GM23338 (cell line): ENCODE results near the gene TEKT5. TPM values are rescaled to one million over a fixed set of nuclear protein-coding genes. Genes with fewer than 3 reads are reported as not detected.

Experiments used
- ATAC-seq: fragments of 200-7000 bp; cut with Tn5 transposase; 3 replicates; pipeline ENCODE4 v1.9.1; 2020
- DNase-seq: peaks from one replicate; pipeline ENCODE4 v3.0.0-alpha.2; 2015; ENCODE audit warnings: low spot score
- H2AFZ ChIP-seq: fragments of 200-600 bp; sonication (generic); 2 replicates; pipeline ENCODE4 v1.8.0; 2016; ENCODE audit warnings: antibody characterized with exemption, mild to moderate bottlenecking, moderate library complexity
- H3F3A ChIP-seq: fragments of 200-600 bp; sonication (generic); replicated peaks from 2 replicates; pipeline ENCODE4 v1.8.0; 2017; ENCODE audit warnings: antibody characterized with exemption, mixed run types, low read depth
- H3K27ac ChIP-seq: fragments of 200-600 bp; sonication (generic); 2 replicates; pipeline ENCODE4 v1.6.1; 2016; ENCODE audit warnings: low read depth
- H3K27me3 ChIP-seq: fragments of 200-600 bp; sonication (generic); 2 replicates; pipeline ENCODE4 v1.8.0; 2016; ENCODE audit warnings: mild to moderate bottlenecking, mixed run types, moderate library complexity; ENCODE audit not compliant: insufficient read depth
- H3K36me3 ChIP-seq: fragments of 200-600 bp; sonication (generic); 2 replicates; pipeline ENCODE4 v1.8.0; 2016; ENCODE audit warnings: mild to moderate bottlenecking; ENCODE audit not compliant: insufficient read depth
- H3K4me1 ChIP-seq: fragments of 200-600 bp; sonication (generic); 2 replicates; pipeline ENCODE4 v1.8.0; 2016; ENCODE audit warnings: mild to moderate bottlenecking, moderate library complexity; ENCODE audit not compliant: insufficient read depth
- H3K4me2 ChIP-seq: fragments of 200-600 bp; sonication (generic); 2 replicates; pipeline ENCODE4 v1.7.1; 2017; ENCODE audit warnings: mixed run types
- H3K4me3 ChIP-seq: fragments of 200-600 bp; sonication (generic); 2 replicates; pipeline ENCODE4 v1.6.1; 2016; ENCODE audit warnings: mixed run types
- H3K79me2 ChIP-seq: fragments of 200-600 bp; sonication (generic); replicated peaks from 2 replicates; pipeline ENCODE4 v1.8.0; 2017; ENCODE audit warnings: mild to moderate bottlenecking; ENCODE audit not compliant: insufficient read depth
- H3K9me2 ChIP-seq: fragments of 200-600 bp; sonication (generic); 2 replicates; pipeline ENCODE4 v1.8.0; 2017; ENCODE audit not compliant: insufficient read depth
- H4K20me1 ChIP-seq: fragments of 200-600 bp; sonication (generic); replicated peaks from 2 replicates; pipeline ENCODE4 v1.8.0; 2017; ENCODE audit warnings: mild to moderate bottlenecking; ENCODE audit not compliant: insufficient read depth
- H3K27ac Mint-ChIP-seq: 2 replicates; pipeline ENCODE4 v1.8.0; 2020; ENCODE audit warnings: inconsistent platforms, mild to moderate bottlenecking, moderate library complexity, mixed read lengths
- H3K27me3 Mint-ChIP-seq: 3 replicates; pipeline ENCODE4 v1.8.0; 2022; ENCODE audit warnings: low read depth, mild to moderate bottlenecking, moderate library complexity, mixed read lengths, inconsistent platforms; ENCODE audit not compliant: insufficient read depth, poor library complexity
- H3K36me3 Mint-ChIP-seq: 3 replicates; pipeline ENCODE4 v1.8.0; 2021; ENCODE audit warnings: low read depth, mild to moderate bottlenecking, inconsistent platforms, moderate library complexity, mixed read lengths
- H3K4me1 Mint-ChIP-seq: 3 replicates; pipeline ENCODE4 v1.8.0; 2020; ENCODE audit warnings: mild to moderate bottlenecking, inconsistent platforms, mixed read lengths
- H3K4me3 Mint-ChIP-seq: 3 replicates; pipeline ENCODE4 v1.8.0; 2021; ENCODE audit warnings: moderate library complexity, mild to moderate bottlenecking, inconsistent platforms, mixed read lengths
- H3K9me3 Mint-ChIP-seq: 3 replicates; pipeline ENCODE4 v1.8.0; 2020; ENCODE audit warnings: moderate library complexity, mild to moderate bottlenecking, inconsistent platforms, mixed read lengths
- EZH2 ChIP-seq: fragments of 200-600 bp; sonication (generic); IDR thresholded peaks from one replicate; pipeline ENCODE4 v1.8.0; 2017; ENCODE audit warnings: antibody characterized with exemption, mild to moderate bottlenecking, low read depth; ENCODE audit not compliant: unreplicated experiment
- JUNB ChIP-seq: IDR thresholded peaks from one replicate; pipeline ENCODE4 v1.6.1; 2016; ENCODE audit warnings: antibody characterized with exemption; ENCODE audit not compliant: unreplicated experiment
- NANOG ChIP-seq: IDR thresholded peaks from 2 replicates; pipeline ENCODE4 v1.6.1; 2016; ENCODE audit warnings: antibody characterized with exemption, borderline replicate concordance
- STAT1 ChIP-seq: IDR thresholded peaks from one replicate; pipeline ENCODE4 v1.6.1; 2016; ENCODE audit warnings: antibody characterized with exemption; ENCODE audit not compliant: unreplicated experiment
- ZNF114 ChIP-seq: fragments of 250-450 bp; sonication (Bioruptor Pico); IDR thresholded peaks from 2 replicates; pipeline ENCODE4 v1.5.0; 2020; ENCODE audit warnings: mild to moderate bottlenecking, moderate library complexity
- polyA plus RNA-seq: library from polyadenylated mRNA; unstranded; fragments of >200 nt; fragmentation: Nextera tagmentation; extraction: Ambion mirVana; gene quantifications from 2 replicates; pipeline ENCODE4 v1.2.1, GENCODE V29; 2016
- total RNA-seq: library from RNA; depleted of rRNA; stranded (reverse); fragments of >200 nt; shearing (Covaris generic); gene quantifications from 2 replicates; pipeline ENCODE4 v1.2.3, GENCODE V29; 2014
- TF ChIP-seq, protein P1 (sequence below): fragments of 250-450 bp; sonication (Bioruptor Pico); IDR thresholded peaks from 2 replicates; pipeline ENCODE4 v1.5.0; 2020; ENCODE audit warnings: mild to moderate bottlenecking, moderate library complexity
- TF ChIP-seq, protein P2 (sequence below): IDR thresholded peaks from one replicate; pipeline ENCODE4 v1.6.1; 2018; ENCODE audit warnings: antibody characterized with exemption; ENCODE audit not compliant: unreplicated experiment

Gene TEKT5
- total and polyA plus RNA-seq, 2 experiments from 2014 or later, result 0.52 TPM; not detected in 1

DNA sequence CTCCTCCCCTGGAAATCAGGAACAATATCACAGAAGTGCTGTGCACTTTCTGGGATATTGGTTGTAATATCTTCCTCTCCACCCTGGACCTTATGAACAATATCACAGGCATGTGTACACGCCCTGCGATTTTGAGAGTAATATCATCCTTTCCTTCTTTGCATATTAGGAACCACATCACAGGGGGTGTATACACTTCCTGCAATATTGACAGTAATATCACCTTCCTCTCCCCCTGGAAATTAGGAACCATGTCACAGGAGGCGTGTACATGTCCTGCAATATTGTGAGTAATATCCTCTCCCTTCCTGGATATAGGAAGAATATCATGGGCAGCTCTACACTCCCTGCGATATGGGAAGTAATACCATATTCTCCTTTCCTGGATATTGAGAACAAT is 14.2 kb upstream of the TEKT5 start:
- TF ChIP-seq, protein P1, sequence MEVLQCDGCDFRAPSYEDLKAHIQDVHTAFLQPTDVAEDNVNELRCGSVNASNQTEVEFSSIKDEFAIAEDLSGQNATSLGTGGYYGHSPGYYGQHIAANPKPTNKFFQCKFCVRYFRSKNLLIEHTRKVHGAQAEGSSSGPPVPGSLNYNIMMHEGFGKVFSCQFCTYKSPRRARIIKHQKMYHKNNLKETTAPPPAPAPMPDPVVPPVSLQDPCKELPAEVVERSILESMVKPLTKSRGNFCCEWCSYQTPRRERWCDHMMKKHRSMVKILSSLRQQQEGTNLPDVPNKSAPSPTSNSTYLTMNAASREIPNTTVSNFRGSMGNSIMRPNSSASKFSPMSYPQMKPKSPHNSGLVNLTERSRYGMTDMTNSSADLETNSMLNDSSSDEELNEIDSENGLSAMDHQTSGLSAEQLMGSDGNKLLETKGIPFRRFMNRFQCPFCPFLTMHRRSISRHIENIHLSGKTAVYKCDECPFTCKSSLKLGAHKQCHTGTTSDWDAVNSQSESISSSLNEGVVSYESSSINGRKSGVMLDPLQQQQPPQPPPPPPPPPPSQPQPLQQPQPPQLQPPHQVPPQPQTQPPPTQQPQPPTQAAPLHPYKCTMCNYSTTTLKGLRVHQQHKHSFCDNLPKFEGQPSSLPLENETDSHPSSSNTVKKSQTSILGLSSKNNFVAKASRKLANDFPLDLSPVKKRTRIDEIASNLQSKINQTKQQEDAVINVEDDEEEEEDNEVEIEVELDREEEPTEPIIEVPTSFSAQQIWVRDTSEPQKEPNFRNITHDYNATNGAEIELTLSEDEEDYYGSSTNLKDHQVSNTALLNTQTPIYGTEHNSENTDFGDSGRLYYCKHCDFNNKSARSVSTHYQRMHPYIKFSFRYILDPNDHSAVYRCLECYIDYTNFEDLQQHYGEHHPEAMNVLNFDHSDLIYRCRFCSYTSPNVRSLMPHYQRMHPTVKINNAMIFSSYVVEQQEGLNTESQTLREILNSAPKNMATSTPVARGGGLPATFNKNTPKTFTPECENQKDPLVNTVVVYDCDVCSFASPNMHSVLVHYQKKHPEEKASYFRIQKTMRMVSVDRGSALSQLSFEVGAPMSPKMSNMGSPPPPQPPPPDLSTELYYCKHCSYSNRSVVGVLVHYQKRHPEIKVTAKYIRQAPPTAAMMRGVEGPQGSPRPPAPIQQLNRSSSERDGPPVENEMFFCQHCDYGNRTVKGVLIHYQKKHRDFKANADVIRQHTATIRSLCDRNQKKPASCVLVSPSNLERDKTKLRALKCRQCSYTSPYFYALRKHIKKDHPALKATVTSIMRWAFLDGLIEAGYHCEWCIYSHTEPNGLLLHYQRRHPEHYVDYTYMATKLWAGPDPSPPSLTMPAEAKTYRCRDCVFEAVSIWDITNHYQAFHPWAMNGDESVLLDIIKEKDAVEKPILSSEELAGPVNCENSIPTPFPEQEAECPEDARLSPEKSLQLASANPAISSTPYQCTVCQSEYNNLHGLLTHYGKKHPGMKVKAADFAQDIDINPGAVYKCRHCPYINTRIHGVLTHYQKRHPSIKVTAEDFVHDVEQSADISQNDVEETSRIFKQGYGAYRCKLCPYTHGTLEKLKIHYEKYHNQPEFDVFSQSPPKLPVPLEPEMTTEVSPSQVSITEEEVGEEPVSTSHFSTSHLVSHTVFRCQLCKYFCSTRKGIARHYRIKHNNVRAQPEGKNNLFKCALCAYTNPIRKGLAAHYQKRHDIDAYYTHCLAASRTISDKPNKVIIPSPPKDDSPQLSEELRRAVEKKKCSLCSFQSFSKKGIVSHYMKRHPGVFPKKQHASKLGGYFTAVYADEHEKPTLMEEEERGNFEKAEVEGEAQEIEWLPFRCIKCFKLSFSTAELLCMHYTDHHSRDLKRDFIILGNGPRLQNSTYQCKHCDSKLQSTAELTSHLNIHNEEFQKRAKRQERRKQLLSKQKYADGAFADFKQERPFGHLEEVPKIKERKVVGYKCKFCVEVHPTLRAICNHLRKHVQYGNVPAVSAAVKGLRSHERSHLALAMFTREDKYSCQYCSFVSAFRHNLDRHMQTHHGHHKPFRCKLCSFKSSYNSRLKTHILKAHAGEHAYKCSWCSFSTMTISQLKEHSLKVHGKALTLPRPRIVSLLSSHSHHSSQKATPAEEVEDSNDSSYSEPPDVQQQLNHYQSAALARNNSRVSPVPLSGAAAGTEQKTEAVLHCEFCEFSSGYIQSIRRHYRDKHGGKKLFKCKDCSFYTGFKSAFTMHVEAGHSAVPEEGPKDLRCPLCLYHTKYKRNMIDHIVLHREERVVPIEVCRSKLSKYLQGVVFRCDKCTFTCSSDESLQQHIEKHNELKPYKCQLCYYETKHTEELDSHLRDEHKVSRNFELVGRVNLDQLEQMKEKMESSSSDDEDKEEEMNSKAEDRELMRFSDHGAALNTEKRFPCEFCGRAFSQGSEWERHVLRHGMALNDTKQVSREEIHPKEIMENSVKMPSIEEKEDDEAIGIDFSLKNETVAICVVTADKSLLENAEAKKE, result no peak
- TF ChIP-seq EZH2, result no peak
- TF ChIP-seq, protein P2, sequence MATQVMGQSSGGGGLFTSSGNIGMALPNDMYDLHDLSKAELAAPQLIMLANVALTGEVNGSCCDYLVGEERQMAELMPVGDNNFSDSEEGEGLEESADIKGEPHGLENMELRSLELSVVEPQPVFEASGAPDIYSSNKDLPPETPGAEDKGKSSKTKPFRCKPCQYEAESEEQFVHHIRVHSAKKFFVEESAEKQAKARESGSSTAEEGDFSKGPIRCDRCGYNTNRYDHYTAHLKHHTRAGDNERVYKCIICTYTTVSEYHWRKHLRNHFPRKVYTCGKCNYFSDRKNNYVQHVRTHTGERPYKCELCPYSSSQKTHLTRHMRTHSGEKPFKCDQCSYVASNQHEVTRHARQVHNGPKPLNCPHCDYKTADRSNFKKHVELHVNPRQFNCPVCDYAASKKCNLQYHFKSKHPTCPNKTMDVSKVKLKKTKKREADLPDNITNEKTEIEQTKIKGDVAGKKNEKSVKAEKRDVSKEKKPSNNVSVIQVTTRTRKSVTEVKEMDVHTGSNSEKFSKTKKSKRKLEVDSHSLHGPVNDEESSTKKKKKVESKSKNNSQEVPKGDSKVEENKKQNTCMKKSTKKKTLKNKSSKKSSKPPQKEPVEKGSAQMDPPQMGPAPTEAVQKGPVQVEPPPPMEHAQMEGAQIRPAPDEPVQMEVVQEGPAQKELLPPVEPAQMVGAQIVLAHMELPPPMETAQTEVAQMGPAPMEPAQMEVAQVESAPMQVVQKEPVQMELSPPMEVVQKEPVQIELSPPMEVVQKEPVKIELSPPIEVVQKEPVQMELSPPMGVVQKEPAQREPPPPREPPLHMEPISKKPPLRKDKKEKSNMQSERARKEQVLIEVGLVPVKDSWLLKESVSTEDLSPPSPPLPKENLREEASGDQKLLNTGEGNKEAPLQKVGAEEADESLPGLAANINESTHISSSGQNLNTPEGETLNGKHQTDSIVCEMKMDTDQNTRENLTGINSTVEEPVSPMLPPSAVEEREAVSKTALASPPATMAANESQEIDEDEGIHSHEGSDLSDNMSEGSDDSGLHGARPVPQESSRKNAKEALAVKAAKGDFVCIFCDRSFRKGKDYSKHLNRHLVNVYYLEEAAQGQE, result no peak
- no peak for TF ChIP-seq STAT1
- TF ChIP-seq JUNB, result no peak
- no peak for TF ChIP-seq ZNF114 (CRISPR knock-in tag)
- no peak for TF ChIP-seq NANOG
- H3K9me3 Mint-ChIP-seq, result peaks cover 3% of the 10 kb centered on the region
- Histone ChIP-seq H3F3A (no peaks in the 10 kb centered on the region), H3K36me3 (no peaks in the 10 kb centered on the region), H3K27me3 (no peaks in the 10 kb centered on the region), H3K79me2 (no peaks in the 10 kb centered on the region), H3K27ac (no peak overlapping the region), H2AFZ (no peak overlapping the region), H3K4me1 (no peaks in the 10 kb centered on the region), H3K9me2 (peaks cover 10% of the 10 kb centered on the region; the same call in 1 of the 2 replicates), H3K4me2 (no peak overlapping the region), H4K20me1 (no peaks in the 10 kb centered on the region), H3K4me3 (no peak overlapping the region)
- H3K4me1 Mint-ChIP-seq, result no peaks in the 10 kb centered on the region
- ATAC-seq (no peak), DNase-seq (no peak)
- H3K27me3 Mint-ChIP-seq, result peaks cover 2% of the 10 kb centered on the region
- no peak overlapping the region for H3K27ac Mint-ChIP-seq
- H3K36me3 Mint-ChIP-seq, result 0 out of 3 replicates have a peak, but pooled peaks cover 2% of the 10 kb centered on the region
- H3K4me3 Mint-ChIP-seq, result no peak overlapping the region
